DLD1 (cell line): Measurements from ENCODE around the gene DCTN2.
"Not testable (repeated sequence)": the region's sequence is repeated elsewhere in the genome, so short reads cannot be mapped to it uniquely, and the experiment has no call there.

Experiments used
- in situ Hi-C: cut with HindIII; loops from 2 replicates; pipeline ENCODE4 v1.10.0; 2017; ENCODE audit warnings: low sequenced_read_pairs

Gene DCTN2

GRCh38 chr12:57546438-57547287 is at the start of gene DCTN2:
Gene DCTN2 (minus strand): TSS chr12:57547192. CDS start chr12:57547063, 129 bp downstream.
- in situ Hi-C loops: no loop called here

- in situ Hi-C loops: no loop called here
Observed at GRCh38 chr12:57593187-57593586, 46.2 kb upstream of the DCTN2 start.

GRCh38 chr12:57592551-57593165 is 45.7 kb upstream of the DCTN2 start:
- in situ Hi-C loops: no loop called here

- in situ Hi-C loops: no loop called here
Observed at GRCh38 chr12:57591782-57592325, 44.9 kb upstream of the DCTN2 start.

GRCh38 chr12:57590864-57591781 is 44.1 kb upstream of the DCTN2 start, which contains the start of gene PIP4K2C:
Gene PIP4K2C (plus strand): TSS chr12:57591192. CDS start chr12:57591290, 98 bp downstream.
- in situ Hi-C loops: no loop called here

GRCh38 chr12:57590479-57590863 is 43.5 kb upstream of the DCTN2 start:
- in situ Hi-C loops: no loop called here

- in situ Hi-C loops: not testable (repeated sequence)
Observed at GRCh38 chr12:57588951-57589610, 42.1 kb upstream of the DCTN2 start.

- in situ Hi-C loops: no loop called here
Observed at GRCh38 chr12:57586832-57587429, 39.9 kb upstream of the DCTN2 start.

GRCh38 chr12:57586128-57586527 is 39.1 kb upstream of the DCTN2 start:
- in situ Hi-C loops: no loop called here

- in situ Hi-C loops: no loop called here
Observed at GRCh38 chr12:57585156-57585555, 38.2 kb upstream of the DCTN2 start.

GRCh38 chr12:57584690-57585089 is 37.7 kb upstream of the DCTN2 start:
- in situ Hi-C loops: no loop called here

GRCh38 chr12:57584050-57584449 is 37.1 kb upstream of the DCTN2 start:
- in situ Hi-C loops: no loop called here

GRCh38 chr12:57583008-57583831 is 36.2 kb upstream of the DCTN2 start:
- in situ Hi-C loops: no loop called here

- in situ Hi-C loops: no loop called here
Observed at GRCh38 chr12:57582440-57582839, 35.4 kb upstream of the DCTN2 start.

- in situ Hi-C loops: no loop called here
Observed at GRCh38 chr12:57581802-57582201, 34.8 kb upstream of the DCTN2 start.

- in situ Hi-C loops: no loop called here
Observed at GRCh38 chr12:57580466-57580795, 33.4 kb upstream of the DCTN2 start.

GRCh38 chr12:57579677-57580465 is 32.9 kb upstream of the DCTN2 start:
- in situ Hi-C loops: no loop called here

- in situ Hi-C loops: no loop called here
Observed at GRCh38 chr12:57579011-57579410, 32.0 kb upstream of the DCTN2 start.
